BLaER1 treated with 17β-estradiol and CSF1 and Interleukin-3, amounts not matched to agents 10 nM and 100 nM (cell line): ENCODE results near the gene SNU13.
"Not testable (repeated sequence)": the region's sequence is repeated elsewhere in the genome, so short reads cannot be mapped to it uniquely, and the experiment has no call there.

ENCODE experiments used
- H3K27ac ChIP-seq, 11 experiments: shearing (Covaris generic); formaldehyde crosslinking; 2 replicates each; pipeline ENCODE4 v1.8.1; 2022
- H3K27me3 ChIP-seq, 11 experiments: shearing (Covaris generic); formaldehyde crosslinking; 2 replicates each; pipeline ENCODE4 v1.8.1; 2022
- H3K36me3 ChIP-seq, 11 experiments: shearing (Covaris generic); formaldehyde crosslinking; 2 replicates each; pipeline ENCODE4 v1.8.1; 2022
- H3K4me1 ChIP-seq, 10 experiments: shearing (Covaris generic); formaldehyde crosslinking; 2 replicates each; pipeline ENCODE4 v1.8.1; 2022
- H3K4me2 ChIP-seq, 11 experiments: shearing (Covaris generic); formaldehyde crosslinking; 2 replicates each; pipeline ENCODE4 v1.8.1; 2022
- H3K4me3 ChIP-seq, 10 experiments: shearing (Covaris generic); formaldehyde crosslinking; 2 replicates each; pipeline ENCODE4 v1.8.1; 2022
- H3K9ac ChIP-seq, 11 experiments: shearing (Covaris generic); formaldehyde crosslinking; 2 replicates each; pipeline ENCODE4 v1.8.1; 2022
- H3K9me3 ChIP-seq, 11 experiments: shearing (Covaris generic); formaldehyde crosslinking; replicated peaks in 1 of 11; 2 replicates each; pipeline ENCODE4 v1.8.1; 2022
- H4K20me1 ChIP-seq, 11 experiments: shearing (Covaris generic); formaldehyde crosslinking; 2 replicates each; pipeline ENCODE4 v1.8.1; 2022
- Cebpa-rat ChIP-seq, 11 experiments: shearing (Covaris generic); IDR thresholded peaks; 2 replicates each; pipeline ENCODE4 v1.8.1; 2022

Gene SNU13

GRCh38 chr22:41700108-41700364 lies 11.4 kb upstream of the SNU13 start:
- H3K9ac ChIP-seq = no peak overlapping the region
- H3K4me2 ChIP-seq = no peak overlapping the region
- no peaks in the 10 kb centered on the region for H4K20me1 ChIP-seq
- no peaks in the 10 kb centered on the region for H3K9me3 ChIP-seq
- no peaks in the 10 kb centered on the region for H3K27me3 ChIP-seq
- no peak for TF ChIP-seq Cebpa-rat (IDR thresholded peaks at IDR 0.05)
- no peak overlapping the region for H3K27ac ChIP-seq
- no peaks in the 10 kb centered on the region for H3K36me3 ChIP-seq
- H3K4me3 ChIP-seq = no peak overlapping the region
- peaks cover 25 to 32% (median 30%) of the 10 kb centered on the region in 10 experiments for H3K4me1 ChIP-seq

- H3K27ac ChIP-seq = no peak within 1 kb of the TSS
- H3K4me2 ChIP-seq = peak within 1 kb of the TSS in 6 of 11 experiments; percentile 80 to 96 (median 91); a peak in 8 of 22 replicates
- H3K9me3 ChIP-seq = no peaks in the 10 kb centered on the region
- peaks cover 0 to 4% (median 0%) of the 10 kb centered on the region in 11 experiments; a peak in 4 of 22 replicates for H3K36me3 ChIP-seq
- no peak within 1 kb of the TSS; a peak in 1 of 22 replicates for H3K9ac ChIP-seq
- H3K4me1 ChIP-seq = peaks cover 25 to 32% (median 30%) of the 10 kb centered on the region in 10 experiments
- H3K27me3 ChIP-seq = no peaks in the 10 kb centered on the region
- no peaks in the 10 kb centered on the region for H4K20me1 ChIP-seq
- H3K4me3 ChIP-seq = no peak within 1 kb of the TSS
- TF ChIP-seq Cebpa-rat (IDR thresholded peaks at IDR 0.05) = no peak
These were observed 10.8 kb upstream of the SNU13 start, which contains the start of gene MEI1 for GRCh38 chr22:41699264-41700107. MEI1 (plus strand) TSS chr22:41699503; CDS start chr22:41699539, 36 bp downstream.

DNA sequence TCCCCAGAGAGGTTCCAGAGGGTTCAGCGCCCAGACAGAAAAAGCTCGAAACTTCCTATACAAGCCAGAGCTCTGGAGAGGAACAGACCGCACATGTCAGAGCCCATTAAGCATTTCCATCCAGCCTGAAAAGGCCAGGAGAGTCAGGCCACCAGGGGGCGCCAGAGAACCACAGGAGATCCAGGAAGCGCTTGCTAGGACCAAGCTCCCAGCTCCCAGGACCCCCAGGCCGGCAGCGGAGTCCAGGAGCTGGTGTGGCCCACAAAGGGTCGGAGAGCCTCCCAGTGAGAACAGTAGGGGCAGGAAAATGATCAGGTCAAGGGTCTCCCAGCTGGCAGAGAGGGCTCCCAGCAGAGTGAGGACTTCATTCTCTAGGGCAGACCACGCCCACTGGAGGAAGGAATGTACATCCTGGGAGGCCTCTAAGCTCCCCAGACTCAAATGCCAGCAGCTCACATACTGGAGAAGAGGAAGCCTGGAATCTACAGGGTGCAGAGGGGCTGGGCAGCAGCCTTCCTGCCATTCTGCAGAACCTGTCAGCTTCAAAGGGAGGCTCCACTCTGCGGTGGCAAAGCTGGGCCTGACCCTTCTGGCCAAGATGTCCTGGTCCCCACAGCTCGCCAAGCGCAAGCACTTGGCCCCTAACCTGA lies 8.6 kb upstream of the SNU13 start:
- peak overlapping the region; percentile 63 to 88 (median 81) for H3K27ac ChIP-seq

GRCh38 chr22:41696703-41697102 lies 8.0 kb upstream of the SNU13 start:
- peak overlapping the region; percentile 63 to 88 (median 81) for H3K27ac ChIP-seq
- H3K4me1 ChIP-seq = peaks cover 25 to 32% (median 30%) of the 10 kb centered on the region in 10 experiments
- H3K27me3 ChIP-seq = no peaks in the 10 kb centered on the region
- peaks cover 0 to 15% (median 8%) of the 10 kb centered on the region in 11 experiments; a peak in 10 of 22 replicates for H3K36me3 ChIP-seq
- no peaks in the 10 kb centered on the region for H3K9me3 ChIP-seq
- H3K9ac ChIP-seq = peak overlapping the region; percentile 67 to 81 (median 74)
- TF ChIP-seq Cebpa-rat (IDR thresholded peaks at IDR 0.05) = no peak
- peak overlapping the region; percentile 22 to 60 (median 39); a peak in 18 of 20 replicates for H3K4me3 ChIP-seq
- H3K4me2 ChIP-seq = peak overlapping the region; percentile 80 to 96 (median 90)
- H4K20me1 ChIP-seq = no peaks in the 10 kb centered on the region

More for the DNA sequence above, 8.6 kb upstream of the SNU13 start:
- H3K4me3 ChIP-seq = peak overlapping the region; percentile 22 to 60 (median 39); a peak in 17 of 20 replicates
- TF ChIP-seq Cebpa-rat (IDR thresholded peaks at IDR 0.05) = no peak
- H3K9me3 ChIP-seq = no peaks in the 10 kb centered on the region
- no peaks in the 10 kb centered on the region for H3K27me3 ChIP-seq
- peak overlapping the region; percentile 80 to 96 (median 90) for H3K4me2 ChIP-seq
- peaks cover 0 to 15% (median 8%) of the 10 kb centered on the region in 11 experiments; a peak in 10 of 22 replicates for H3K36me3 ChIP-seq
- H4K20me1 ChIP-seq = no peaks in the 10 kb centered on the region
- H3K9ac ChIP-seq = peak overlapping the region; percentile 67 to 81 (median 74)
- peaks cover 25 to 32% (median 30%) of the 10 kb centered on the region in 10 experiments for H3K4me1 ChIP-seq

GRCh38 chr22:41695211-41695610 lies 6.5 kb upstream of the SNU13 start:
- peak overlapping the region in 1 of 11 experiments; percentile 19; a peak in 1 of 22 replicates for H3K9ac ChIP-seq
- no peak for TF ChIP-seq Cebpa-rat (IDR thresholded peaks at IDR 0.05)
- H3K27ac ChIP-seq = no peak overlapping the region
- H3K4me1 ChIP-seq = peaks cover 27 to 40% (median 36%) of the 10 kb centered on the region in 10 experiments
- H3K4me3 ChIP-seq = no peak overlapping the region
- H3K4me2 ChIP-seq = peak overlapping the region in 1 of 11 experiments; percentile 85; a peak in 2 of 22 replicates
- H3K9me3 ChIP-seq = no peaks in the 10 kb centered on the region
- peaks cover 0 to 15% (median 8%) of the 10 kb centered on the region in 11 experiments; a peak in 10 of 22 replicates for H3K36me3 ChIP-seq
- H4K20me1 ChIP-seq = no peaks in the 10 kb centered on the region
- no peaks in the 10 kb centered on the region for H3K27me3 ChIP-seq

GRCh38 chr22:41690476-41690875 lies 1.8 kb upstream of the SNU13 start:
- Histone ChIP-seq H4K20me1 (peaks cover 0 to 19% (median 15%) of the 10 kb centered on the region in 11 experiments; a peak in 11 of 22 replicates), H3K36me3 (peaks cover 0 to 15% (median 8%) of the 10 kb centered on the region in 11 experiments; a peak in 10 of 22 replicates), H3K9me3 (no peaks in the 10 kb centered on the region), H3K27me3 (no peaks in the 10 kb centered on the region), H3K4me1 (peaks cover 25 to 40% (median 36%) of the 10 kb centered on the region in 10 experiments), H3K9ac (no peak overlapping the region), H3K27ac (peak overlapping the region in 3 of 11 experiments; percentile 27 to 96 (median 94); a peak in 2 of 22 replicates), H3K4me2 (peak overlapping the region in 6 of 11 experiments; percentile 2 to 97 (median 18); a peak in 3 of 22 replicates), H3K4me3 (no peak overlapping the region)
- TF ChIP-seq Cebpa-rat (IDR thresholded peaks at IDR 0.05) = no peak

DNA sequence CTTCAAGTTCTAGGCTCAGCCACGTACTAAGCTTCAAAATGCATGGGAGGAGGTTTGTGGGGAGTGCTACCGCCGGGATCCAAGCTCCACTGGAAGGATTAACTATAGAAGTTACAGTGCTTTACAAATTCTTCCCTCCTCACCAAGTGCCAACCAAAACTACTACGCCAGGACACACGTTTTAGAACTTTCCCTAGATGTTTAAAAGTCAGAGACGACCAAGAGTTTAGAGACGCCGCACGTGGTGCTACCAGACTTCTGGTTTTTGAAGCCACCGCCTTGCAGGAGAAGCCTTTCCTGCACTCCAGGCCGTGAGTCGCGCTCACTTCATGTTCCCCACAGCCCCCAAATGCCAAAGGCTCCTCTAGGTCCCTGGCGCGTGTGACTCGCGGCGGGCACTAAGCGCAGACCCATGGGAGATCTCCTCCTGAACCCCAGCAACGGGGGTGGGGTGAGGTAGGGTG lies 734 bp downstream of the SNU13 start:
- Histone ChIP-seq H3K27me3 (no peaks in the 10 kb centered on the region), H3K4me2 (peak overlapping the region; percentile 80 to 99 (median 95)), H3K9ac (peak overlapping the region; percentile 88 to 97 (median 92)), H3K4me3 (peak overlapping the region; percentile 69 to 95 (median 80)), H3K27ac (peak overlapping the region; percentile 87 to 98 (median 94)), H4K20me1 (peaks cover 5 to 44% (median 38%) of the 10 kb centered on the region in 11 experiments; a peak in 19 of 22 replicates), H3K9me3 (peaks cover 0 to 8% (median 0%) of the 10 kb centered on the region in 11 experiments; a peak in 2 of 22 replicates), H3K4me1 (peaks cover 32 to 43% (median 38%) of the 10 kb centered on the region in 10 experiments), H3K36me3 (peaks cover 0 to 22% (median 16%) of the 10 kb centered on the region in 11 experiments; a peak in 11 of 22 replicates)
- TF ChIP-seq Cebpa-rat (IDR thresholded peaks at IDR 0.05) = no peak

DNA sequence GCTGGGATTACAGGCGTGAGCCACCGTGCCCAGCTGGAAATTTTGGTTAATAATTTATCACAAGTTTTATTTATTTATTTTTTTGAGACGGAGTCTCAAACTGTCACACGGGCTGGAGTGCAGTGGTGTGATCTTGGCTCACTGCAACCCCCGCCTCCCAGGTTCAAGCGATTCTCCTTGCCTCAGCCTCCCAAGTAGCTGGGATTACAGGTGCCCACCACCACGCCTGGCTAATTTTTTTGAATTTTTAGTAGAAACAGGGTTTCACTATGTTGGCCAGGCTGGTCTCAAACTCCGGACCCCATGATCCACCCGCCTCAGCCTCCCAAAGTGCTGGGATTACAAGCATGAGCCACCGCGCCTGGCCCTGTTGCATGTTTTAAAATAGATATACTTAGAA lies 1.8 kb downstream of the SNU13 start:
- Histone ChIP-seq H3K27ac (peak overlapping the region in 5 of 11 experiments; percentile 93 to 96 (median 95); a peak in 7 of 22 replicates), H3K4me1 (peaks cover 33 to 46% (median 39%) of the 10 kb centered on the region in 10 experiments), H3K4me2 (peak overlapping the region; percentile 80 to 99 (median 95)), H3K36me3 (peaks cover 0 to 32% (median 21%) of the 10 kb centered on the region in 11 experiments; a peak in 13 of 22 replicates), H4K20me1 (peaks cover 5 to 55% (median 47%) of the 10 kb centered on the region in 11 experiments; a peak in 19 of 22 replicates), H3K4me3 (peak overlapping the region; percentile 69 to 95 (median 80); a peak in 19 of 20 replicates), H3K9ac (peak overlapping the region; percentile 88 to 97 (median 92); a peak in 21 of 22 replicates)
- H3K9me3 ChIP-seq, H3K27me3 ChIP-seq: not testable (repeated sequence)
